ENCODE results near the gene LMOD2. TPM values are rescaled to one million over a fixed set of nuclear protein-coding genes. Genes with fewer than 3 reads are reported as not detected.
A peak's percentile ranks its signal among the peaks of the same experiment; 100 is the strongest.

Gene LMOD2
- total and polyA plus RNA-seq, 9 of the 15 experiments (the other 6 are each of a cell fraction or from before 2014, with no cell fraction given) = 0.04 TPM; not detected in 8

GRCh38 chr7:123616223-123616622 is 39.4 kb upstream of the LMOD2 start (continued):
- no peak for TF ChIP-seq PATZ1 (CRISPR knock-in tag; IDR thresholded peaks at IDR 0.05; ENCODE audit: borderline replicate concordance)

DNA sequence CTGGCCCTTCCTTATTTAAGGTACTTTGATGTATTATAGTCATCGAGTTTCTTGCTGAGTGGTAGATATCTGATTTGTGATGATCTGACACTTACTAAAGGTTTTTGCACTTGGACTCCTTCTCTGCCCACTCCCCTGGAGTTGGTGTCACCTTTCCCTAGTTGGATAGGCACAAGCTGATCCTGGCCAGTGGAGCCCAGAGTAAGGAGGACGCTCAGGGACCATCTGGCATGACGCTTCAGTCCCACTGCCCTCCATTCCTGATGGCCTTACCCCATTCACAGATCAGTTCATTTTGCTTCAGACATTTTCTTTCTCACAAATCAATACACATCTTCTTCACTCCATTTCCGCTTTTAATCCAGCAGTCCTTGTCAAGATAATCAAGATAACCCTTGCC is 34.0 kb upstream of the LMOD2 start:
- TF ChIP-seq, protein P1, sequence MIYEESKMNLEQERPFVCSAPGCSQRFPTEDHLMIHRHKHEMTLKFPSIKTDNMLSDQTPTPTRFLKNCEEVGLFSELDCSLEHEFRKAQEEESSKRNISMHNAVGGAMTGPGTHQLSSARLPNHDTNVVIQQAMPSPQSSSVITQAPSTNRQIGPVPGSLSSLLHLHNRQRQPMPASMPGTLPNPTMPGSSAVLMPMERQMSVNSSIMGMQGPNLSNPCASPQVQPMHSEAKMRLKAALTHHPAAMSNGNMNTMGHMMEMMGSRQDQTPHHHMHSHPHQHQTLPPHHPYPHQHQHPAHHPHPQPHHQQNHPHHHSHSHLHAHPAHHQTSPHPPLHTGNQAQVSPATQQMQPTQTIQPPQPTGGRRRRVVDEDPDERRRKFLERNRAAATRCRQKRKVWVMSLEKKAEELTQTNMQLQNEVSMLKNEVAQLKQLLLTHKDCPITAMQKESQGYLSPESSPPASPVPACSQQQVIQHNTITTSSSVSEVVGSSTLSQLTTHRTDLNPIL (CRISPR knock-in tag; IDR thresholded peaks at IDR 0.05) = 0 out of 2 replicates have a peak, but pooled peaks have one; percentile 29
- TF ChIP-seq ZNF197 (CRISPR knock-in tag; IDR thresholded peaks at IDR 0.05; ENCODE audit: low read depth) (0 out of 2 replicates have a peak, but pooled peaks have one; percentile 33), C11orf30 (IDR thresholded peaks at IDR 0.05; ENCODE audit: low read depth) (peak; percentile 42; the same call in 1 of the 2 replicates), NFRKB (IDR thresholded peaks at IDR 0.05; ENCODE audit: low read depth) (no peak), ZNF143 (CRISPR knock-in tag; IDR thresholded peaks at IDR 0.05) (no peak)
- Histone ChIP-seq H3K36me3 (ENCODE audit: control insufficient read depth, insufficient read depth, low read length) (no peaks in the 10 kb centered on the region), H3K27ac (ENCODE audit: extremely low read depth, low read depth, low read length) (no peak overlapping the region), H3K9ac (ENCODE audit: insufficient read depth in 1 of 2, low read depth in 2 of 2, low read length in 2 of 2) (no peak overlapping the region), H4K20me1 (replicated peaks; ENCODE audit: control insufficient read depth, insufficient read depth, low read length) (no peaks in the 10 kb centered on the region), H3K4me2 (ENCODE audit: insufficient read depth, low read length) (no peak overlapping the region), H2AFZ (ENCODE audit: low read depth, low read length) (no peak overlapping the region), H3K4me3 (no peak overlapping the region), H3K79me2 (ENCODE audit: control insufficient read depth, insufficient read depth, low read length) (no peaks in the 10 kb centered on the region), H3K9me3 (replicated peaks; ENCODE audit: control insufficient read depth, insufficient read depth, low read depth, low read length) (no peaks in the 10 kb centered on the region), H3K27me3 (ENCODE audit: control insufficient read depth in 2 of 2, insufficient read depth in 2 of 2, low read length in 2 of 2) (peaks cover 0 to 4% of the 10 kb centered on the region in 2 experiments; a peak in 2 of 5 replicates), H3K9me1 (ENCODE audit: control insufficient read depth, insufficient read depth, low read length) (no peaks in the 10 kb centered on the region), H3K4me1 (replicated peaks in 1 of 2; ENCODE audit: control insufficient read depth in 2 of 2, insufficient read depth in 2 of 2, low read length in 2 of 2) (peaks cover 0 to 6% of the 10 kb centered on the region in 2 experiments; a peak in 2 of 5 replicates)
- no peak for FAIRE-seq
- intact Hi-C loops (cut with micrococcal nuclease) (loop anchor here (5.0 kb wide), 1 partner anchor 84 kb away; no protein-coding TSS in a partner anchor), in situ Hi-C loops (cut with MboI) (no loop called here)
- 40% methylated on average over 4 of the region's 4 CpGs for WGBS (ENCODE audit: insufficient coverage, low coverage, missing lambda C conversion rate)
- no peak for DNase-seq (ENCODE audit: extremely low read depth in 1 of 4, low spot score in 3 of 4)
- ChIA-PET POLR2A (interaction anchor here (0.6 to 0.8 kb wide), 2 partner anchors 29 to 742 kb away, joined by 3 read pairs; no protein-coding TSS in a partner anchor), CTCF (ENCODE audit: low intra/inter-chr PET ratio) (no interaction called here)
- ATAC-seq = no peak
- no TSS peak for BruUV-seq (replicated peaks)
